ENCODE measurements around the gene KAZN. TPM values are rescaled to one million over a fixed set of nuclear protein-coding genes. Genes with fewer than 3 reads are reported as not detected.

The KAZN gene
- total RNA-seq, 1 donor from 2014 or later, result 11.6 TPM

- Mint-ChIP-seq H3K9me3 (peaks cover 3% of the 10 kb centered on the region), H3K4me3 (no peak overlapping the region), H3K27me3 (ENCODE audit: low read depth) (no peaks in the 10 kb centered on the region), H3K4me1 (peaks cover 4% of the 10 kb centered on the region), H3K27ac (ENCODE audit: unreplicated experiment) (no peak overlapping the region), H3K36me3 (ENCODE audit: low read depth) (peaks cover 4% of the 10 kb centered on the region)
- DNase-seq (ENCODE audit: low read depth, low spot score), result no peak
- no peak for TF ChIP-seq CTCF (conservative IDR thresholded peaks at IDR 0.05)
Observed at GRCh38 chr1:14836426-14837140, 238.1 kb downstream of the KAZN start.

- Mint-ChIP-seq H3K27me3 (ENCODE audit: low read depth) (no peaks in the 10 kb centered on the region), H3K4me1 (no peaks in the 10 kb centered on the region), H3K36me3 (ENCODE audit: low read depth) (peaks cover 20% of the 10 kb centered on the region), H3K9me3 (peaks cover 24% of the 10 kb centered on the region), H3K4me3 (no peak overlapping the region), H3K27ac (ENCODE audit: unreplicated experiment) (no peak overlapping the region)
- TF ChIP-seq CTCF (conservative IDR thresholded peaks at IDR 0.05), result no peak
- DNase-seq (ENCODE audit: low read depth, low spot score), result no peak
Observed at GRCh38 chr1:14840374-14840773, 241.9 kb downstream of the KAZN start.

GRCh38 chr1:14841456-14841855 is 243.0 kb downstream of the KAZN start:
- H3K27me3 Mint-ChIP-seq (ENCODE audit: low read depth), result no peaks in the 10 kb centered on the region
- peaks cover 20% of the 10 kb centered on the region for H3K36me3 Mint-ChIP-seq (ENCODE audit: low read depth)
- H3K4me3 Mint-ChIP-seq, result no peak overlapping the region
- DNase-seq (ENCODE audit: low read depth, low spot score), result no peak
- peaks cover 26% of the 10 kb centered on the region for H3K9me3 Mint-ChIP-seq
- H3K4me1 Mint-ChIP-seq, result no peaks in the 10 kb centered on the region
- TF ChIP-seq CTCF (conservative IDR thresholded peaks at IDR 0.05), result no peak
- no peak overlapping the region for H3K27ac Mint-ChIP-seq (ENCODE audit: unreplicated experiment)

- Mint-ChIP-seq H3K9me3 (peaks cover 26% of the 10 kb centered on the region), H3K4me1 (no peaks in the 10 kb centered on the region), H3K4me3 (no peak overlapping the region), H3K27ac (ENCODE audit: unreplicated experiment) (no peak overlapping the region), H3K27me3 (ENCODE audit: low read depth) (no peaks in the 10 kb centered on the region), H3K36me3 (ENCODE audit: low read depth) (peaks cover 20% of the 10 kb centered on the region)
- TF ChIP-seq CTCF (conservative IDR thresholded peaks at IDR 0.05), result no peak
- DNase-seq (ENCODE audit: low read depth, low spot score), result no peak
Observed at GRCh38 chr1:14841951-14842350, 243.5 kb downstream of the KAZN start.

- no peak for TF ChIP-seq CTCF (conservative IDR thresholded peaks at IDR 0.05)
Observed at GRCh38 chr1:14842361-14842760, 243.9 kb downstream of the KAZN start.

More at GRCh38 chr1:14842361-14842760, 243.9 kb downstream of the KAZN start:
- Mint-ChIP-seq H3K4me3 (no peak overlapping the region), H3K36me3 (ENCODE audit: low read depth) (peaks cover 20% of the 10 kb centered on the region), H3K27ac (ENCODE audit: unreplicated experiment) (no peak overlapping the region), H3K4me1 (no peaks in the 10 kb centered on the region), H3K27me3 (ENCODE audit: low read depth) (no peaks in the 10 kb centered on the region), H3K9me3 (peaks cover 26% of the 10 kb centered on the region)
- no peak for DNase-seq (ENCODE audit: low read depth, low spot score)

Measured in neural crest cell (in vitro differentiated cells).